T-helper 22 cell (primary cell): ENCODE results near the gene ABAT.
A peak's percentile ranks its signal among the peaks of the same experiment; 100 is the strongest.

ENCODE experiments used
- DNase-seq: peaks from one replicate; pipeline ENCODE4 v3.0.0-alpha.2; 2020; ENCODE audit warnings: low read depth

ABAT gene

DNA sequence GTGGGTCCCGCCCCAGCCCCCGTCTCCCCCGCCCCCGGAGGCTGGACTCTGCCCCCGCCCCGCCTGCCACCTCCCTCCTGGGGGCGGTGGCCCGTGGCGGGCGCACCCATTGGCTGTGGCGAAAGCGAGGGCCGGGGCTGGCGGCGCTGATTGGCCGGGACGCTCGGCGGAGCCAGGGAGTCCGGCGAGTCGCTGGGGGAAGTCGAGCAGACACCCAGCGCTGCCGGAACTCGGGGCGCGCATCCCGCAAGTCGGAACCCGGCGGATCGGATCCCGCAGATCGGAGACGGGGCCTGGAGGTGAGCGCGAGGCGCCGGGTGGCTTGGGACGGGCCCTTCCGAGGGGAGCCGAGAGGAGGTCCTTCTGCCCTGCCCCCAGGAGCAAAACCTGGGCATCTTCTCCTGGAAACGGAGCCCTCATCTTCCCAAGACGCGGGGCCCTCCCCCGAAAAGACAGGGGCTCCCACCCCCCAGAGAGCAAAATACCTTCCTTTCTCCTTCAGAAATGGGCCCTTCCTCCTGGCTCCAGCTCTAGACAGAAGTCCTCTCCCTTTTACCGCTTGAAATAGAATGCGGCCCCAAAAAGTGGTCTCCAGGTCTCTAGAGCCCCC, at the start of gene ABAT:
Gene ABAT (plus strand): TSS at position 205 of the 610 bp plus-strand sequence. CDS start 61,123 bp downstream, outside the sequence.
- peak; percentile 84 for DNase-seq

DNA sequence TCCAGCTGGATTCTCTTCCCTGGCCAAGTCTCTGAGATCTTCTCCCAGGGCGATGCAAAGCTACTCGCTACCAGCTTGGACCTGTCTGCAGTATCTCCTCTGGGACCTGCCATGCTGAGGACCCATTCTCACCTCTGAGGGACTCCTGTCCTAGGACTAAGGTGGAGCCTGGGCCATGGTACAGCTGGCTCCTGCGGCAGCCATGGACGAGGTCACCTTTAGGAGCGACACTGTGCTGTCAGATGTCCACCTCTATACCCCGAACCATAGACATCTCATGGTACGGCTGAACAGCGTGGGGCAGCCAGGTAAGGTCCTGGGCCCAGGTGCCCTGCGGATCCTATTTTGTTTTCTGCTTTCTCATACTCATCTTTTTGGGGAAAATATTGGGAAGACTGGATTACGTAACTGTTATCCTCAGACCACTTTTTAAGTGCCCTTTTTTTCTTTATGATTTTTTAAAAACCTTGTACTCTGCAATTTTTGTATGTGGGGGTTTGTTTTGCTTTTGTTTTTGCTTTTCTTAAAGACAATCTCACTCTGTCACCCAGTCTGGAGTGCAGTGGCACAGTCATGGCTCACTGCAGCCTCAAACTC, 48.8 kb upstream of the ABAT start:
- no peak for DNase-seq

- DNase-seq = no peak
Observed at GRCh38 chr16:8626946-8627345, 47.5 kb upstream of the ABAT start.

GRCh38 chr16:8627456-8627855, 47.0 kb upstream of the ABAT start:
- no peak for DNase-seq

GRCh38 chr16:8628981-8629725, 45.3 kb upstream of the ABAT start:
- no peak for DNase-seq

- no peak for DNase-seq
Observed at GRCh38 chr16:8630255-8630953, 44.0 kb upstream of the ABAT start.

- no peak for DNase-seq
Observed at GRCh38 chr16:8631373-8631772, 43.0 kb upstream of the ABAT start.

DNA sequence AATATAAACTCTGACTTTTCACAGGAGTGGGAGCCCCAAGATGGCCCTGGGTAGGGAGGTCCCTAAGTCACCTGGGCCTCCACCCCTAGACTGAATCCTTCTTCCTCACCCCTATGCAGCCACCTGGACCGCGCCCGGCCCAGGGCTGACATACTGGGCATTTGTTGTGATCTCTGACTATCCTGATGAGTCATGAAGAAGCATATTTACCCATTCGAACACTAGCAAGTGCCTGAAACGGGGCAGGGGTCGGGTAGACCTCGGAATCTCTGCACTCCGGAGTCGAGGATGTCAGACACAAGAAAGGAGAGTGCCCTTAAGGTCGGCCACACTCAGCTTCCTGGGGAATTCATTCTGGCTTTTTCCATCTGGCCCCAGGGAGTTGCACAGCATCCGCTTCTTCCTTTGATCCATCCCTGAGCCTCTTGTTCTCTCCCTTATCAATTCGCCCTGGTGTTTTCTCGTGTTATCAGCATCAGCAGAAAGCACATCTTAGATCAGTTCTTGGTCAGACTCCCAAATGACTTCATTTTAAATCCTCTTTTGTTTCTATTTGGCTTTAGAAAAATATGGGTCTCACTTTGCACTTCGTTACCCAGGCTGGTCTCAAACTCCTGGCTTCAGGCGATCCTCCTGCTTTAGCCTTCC, 42.5 kb upstream of the ABAT start:
- DNase-seq = no peak

GRCh38 chr16:8632675-8633182, 41.7 kb upstream of the ABAT start:
- DNase-seq = no peak

DNA sequence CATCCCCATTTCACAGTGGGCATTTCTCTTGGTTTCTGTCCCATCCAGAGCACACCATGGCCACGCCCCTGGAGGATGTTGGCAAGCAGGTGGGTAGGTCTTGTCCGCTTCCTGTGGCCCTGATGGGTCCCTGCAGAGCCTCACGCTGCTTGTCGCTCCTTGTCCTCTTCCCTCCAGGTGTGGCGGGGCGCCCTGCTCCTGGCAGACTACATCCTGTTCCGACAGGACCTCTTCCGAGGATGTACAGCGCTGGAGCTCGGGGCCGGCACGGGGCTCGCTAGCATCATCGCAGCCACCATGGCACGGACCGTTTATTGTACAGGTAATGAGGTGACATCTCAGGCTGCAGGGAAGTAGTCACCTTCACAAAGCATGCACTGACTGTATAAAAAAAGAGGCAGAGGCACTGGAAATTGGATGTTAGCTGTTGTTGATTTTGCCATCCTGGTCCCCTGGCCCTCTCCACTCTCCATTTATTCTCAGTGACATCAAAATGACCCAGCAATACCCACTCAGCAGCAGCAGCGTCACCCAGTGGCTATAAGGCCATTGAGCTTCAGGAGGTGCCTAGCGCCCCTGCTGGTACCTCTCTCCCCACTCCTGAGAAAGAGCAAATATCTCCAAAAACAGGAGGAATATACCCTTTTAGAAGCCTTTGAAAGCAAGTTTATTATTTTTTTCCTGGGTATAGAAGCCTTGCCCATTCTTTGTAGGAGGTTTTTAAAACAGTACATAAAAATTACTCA, 39.3 kb upstream of the ABAT start:
- no peak for DNase-seq

- DNase-seq = no peak
Observed at GRCh38 chr16:8639694-8640093, 34.7 kb upstream of the ABAT start.

- DNase-seq = no peak
Observed at GRCh38 chr16:8641671-8642070, 32.7 kb upstream of the ABAT start.

DNA sequence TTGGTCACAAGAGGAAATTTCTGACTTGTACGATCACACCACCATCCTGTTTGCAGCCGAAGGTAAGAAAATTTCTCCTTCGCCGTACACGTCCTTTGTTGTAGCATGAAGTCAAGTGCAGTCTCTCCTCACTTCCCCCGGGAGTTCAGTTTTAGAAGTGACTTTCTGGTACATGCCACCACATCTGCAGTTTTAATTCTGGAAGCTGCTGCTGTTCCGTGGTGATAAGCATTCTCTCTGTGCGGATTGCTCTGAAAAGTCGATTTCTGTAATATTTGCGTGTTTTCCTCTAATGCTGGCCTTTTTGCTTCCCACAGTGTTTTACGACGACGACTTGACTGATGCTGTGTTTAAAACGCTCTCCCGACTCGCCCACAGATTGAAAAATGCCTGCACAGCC, 32.3 kb upstream of the ABAT start:
- DNase-seq = no peak

DNA sequence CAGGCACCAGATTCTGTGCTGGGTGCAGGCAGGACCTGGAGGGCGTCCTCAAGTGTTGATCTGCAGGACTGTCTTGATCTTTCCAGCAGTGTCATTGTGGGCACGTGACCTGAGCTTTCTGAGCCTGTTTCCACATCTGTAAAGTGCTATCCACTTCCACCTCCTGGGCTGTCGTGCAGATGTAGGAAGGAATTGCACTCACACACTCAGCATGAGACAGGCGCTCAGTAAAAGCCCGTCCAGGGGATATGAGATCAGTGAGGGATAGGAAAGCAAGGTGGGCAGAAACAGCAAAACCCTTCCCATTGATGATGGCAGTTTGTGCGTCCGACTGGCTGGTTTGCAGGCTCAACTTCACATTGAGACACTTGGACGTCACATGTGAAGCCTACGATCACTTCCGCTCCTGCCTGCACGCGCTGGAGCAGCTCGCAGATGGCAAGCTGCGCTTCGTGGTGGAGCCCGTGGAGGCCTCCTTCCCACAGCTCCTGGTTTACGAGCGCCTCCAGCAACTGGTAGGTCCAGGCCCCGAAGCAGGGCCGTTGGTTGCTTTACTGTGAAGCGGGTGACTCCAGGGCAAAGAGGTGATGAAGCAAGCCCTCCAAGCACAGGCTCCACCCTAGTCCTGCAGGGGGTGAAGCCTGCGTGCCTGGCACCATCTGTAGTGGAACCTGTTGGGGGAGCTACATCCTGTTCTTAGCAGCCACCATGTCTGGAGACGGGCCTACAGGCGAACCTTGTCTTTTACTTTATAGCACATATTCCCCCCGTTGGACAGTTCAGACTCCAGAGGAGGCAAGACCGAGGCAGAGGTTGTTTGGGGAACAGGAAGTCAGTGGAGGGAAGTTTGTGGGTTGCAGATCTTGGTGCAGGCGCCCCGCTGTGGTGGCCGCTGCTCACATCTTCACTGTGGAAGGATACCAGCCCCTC, 29.9 kb upstream of the ABAT start:
- DNase-seq = no peak

- no peak for DNase-seq
Observed at GRCh38 chr16:8645141-8645521, 29.3 kb upstream of the ABAT start.

- no peak for DNase-seq
Observed at GRCh38 chr16:8645831-8646230, 28.6 kb upstream of the ABAT start.

- no peak for DNase-seq
Observed at GRCh38 chr16:8646326-8647053, 27.9 kb upstream of the ABAT start.

GRCh38 chr16:8647721-8648318, 26.6 kb upstream of the ABAT start:
- DNase-seq = no peak

GRCh38 chr16:8648877-8649276, 25.5 kb upstream of the ABAT start:
- no peak for DNase-seq
